Naive thymus-derived CD8-positive, alpha-beta T cell (primary cell): ENCODE measurements around the gene PPP2R5C. TPM values are rescaled to one million over a fixed set of nuclear protein-coding genes. Genes with fewer than 3 reads are reported as not detected.
"Not testable (repeated sequence)": the region's sequence is repeated elsewhere in the genome, so short reads cannot be mapped to it uniquely, and the experiment has no call there.

ENCODE experiments used
- ATAC-seq, 2 donors: fragments of 150-1000 bp; cut with Tn5 transposase in 1 of 2; sonication (Bioruptor Pico), chemical (Tn5 transposase) in 1 of 2; 1 replicate in 1 of 2; 2 replicates in 1 of 2; pipeline ENCODE4 v1.10.0; 2021; ENCODE audit warnings: mild to moderate bottlenecking in 2 of 2, moderate library complexity in 2 of 2
- POLR2A ChIA-PET: fragments of 350-600 bp; sonication (Branson Sonifier 250); formaldehyde crosslinking; loops from one replicate; lab custom pipeline; 2021; ENCODE audit warnings: antibody characterized with exemption; lab: Charles Lee
- DNase-seq, 10 donors: peaks; one replicate each; pipeline versions ENCODE4 v3.0.0 to v3.0.0-alpha.2; 2020 to 2022
- H3K27ac Mint-ChIP-seq, 10 donors: one replicate each; pipeline ENCODE4 v1.8.0; 2020 to 2022; ENCODE audit warnings: mild to moderate bottlenecking in 10 of 10, mixed read lengths in 10 of 10, moderate library complexity in 4 of 10, inconsistent platforms in 1 of 10
- H3K27me3 Mint-ChIP-seq, 5 donors: one replicate each; pipeline ENCODE4 v1.8.0; 2021 to 2022; ENCODE audit warnings: mixed read lengths in 5 of 5
- H3K36me3 Mint-ChIP-seq, 3 donors: one replicate each; pipeline ENCODE4 v1.8.0; 2020 to 2022; ENCODE audit warnings: mixed read lengths in 3 of 3, mild to moderate bottlenecking in 2 of 3, inconsistent platforms in 1 of 3
- H3K4me1 Mint-ChIP-seq, 4 donors: one replicate each; pipeline ENCODE4 v1.8.0; 2021 to 2022; ENCODE audit warnings: mixed read lengths in 4 of 4
- H3K4me3 Mint-ChIP-seq, 10 donors: one replicate each; pipeline ENCODE4 v1.8.0; 2020 to 2022; ENCODE audit warnings: mild to moderate bottlenecking in 10 of 10, mixed read lengths in 10 of 10, moderate library complexity in 6 of 10, inconsistent platforms in 1 of 10
- H3K9me3 Mint-ChIP-seq, 9 donors: one replicate each; pipeline ENCODE4 v1.8.0; 2020 to 2022; ENCODE audit warnings: mixed read lengths in 9 of 9, mild to moderate bottlenecking in 3 of 9, inconsistent platforms in 1 of 9, moderate library complexity in 1 of 9
- polyA plus RNA-seq, 3 donors: library from polyadenylated mRNA; unstranded; fragments of 300-500 nt; fragmentation: Illumina TruSeq; gene quantifications; one replicate each; pipeline ENCODE4 v1.2.3, GENCODE V29; 2021
- total RNA-seq, 8 experiments: library from RNA in 2 of 8; stranded (reverse) in 2 of 8; gene quantifications; one replicate each; pipeline ENCODE4 v1.2.3 and lab custom pipeline; 2021 to 2026

PPP2R5C gene
- total and polyA plus RNA-seq, 5 experiments from 2014 or later, result 143 to 418 (median 237) TPM

- H3K27me3 Mint-ChIP-seq, result no peaks in the 10 kb centered on the region
- H3K9me3 Mint-ChIP-seq, result no peaks in the 10 kb centered on the region
- H3K27ac Mint-ChIP-seq, result peak overlapping the region in 1 of 10 donors; percentile 25
- no peak overlapping the region for H3K4me3 Mint-ChIP-seq
- DNase-seq, result no peak
- POLR2A ChIA-PET, result interaction anchor here (0.9 to 1.3 kb wide), 4 partner anchors 14 to 342 kb away, joined by 3 to 10 read pairs (median 4); partner anchors contain the start of gene MOK
- H3K4me1 Mint-ChIP-seq, result peaks cover 17 to 40% (median 35%) of the 10 kb centered on the region in 4 donors
- ATAC-seq, result no peak
- H3K36me3 Mint-ChIP-seq, result peaks cover 0 to 5% (median 0%) of the 10 kb centered on the region in 3 donors
These were observed 201.5 kb downstream of the PPP2R5C start for GRCh38 chr14:101963052-101963451.

GRCh38 chr14:101963656-101964296 lies 202.3 kb downstream of the PPP2R5C start:
- DNase-seq, result no peak
- POLR2A ChIA-PET, result interaction anchor here (0.5 to 2.4 kb wide), 9 partner anchors 15 to 356 kb away, joined by 3 to 10 read pairs (median 4); partner anchors contain the start of genes HSP90AA1, MOK and ZNF839
- Mint-ChIP-seq H3K9me3 (no peaks in the 10 kb centered on the region), H3K4me3 (peak overlapping the region; percentile 23 to 85 (median 69)), H3K4me1 (peaks cover 19 to 47% (median 40%) of the 10 kb centered on the region in 4 donors), H3K27me3 (no peaks in the 10 kb centered on the region), H3K27ac (peak overlapping the region; percentile 72 to 95 (median 90)), H3K36me3 (peaks cover 0 to 10% (median 0%) of the 10 kb centered on the region in 3 donors)
- ATAC-seq, result no peak

- DNase-seq, result peak; percentile 80 to 95 (median 88)
- Mint-ChIP-seq H3K9me3 (no peaks in the 10 kb centered on the region), H3K4me1 (peaks cover 22 to 51% (median 44%) of the 10 kb centered on the region in 4 donors), H3K27ac (peak within 1 kb of the TSS; percentile 79 to 96 (median 94)), H3K4me3 (peak within 1 kb of the TSS; percentile 83 to 96 (median 90)), H3K27me3 (no peaks in the 10 kb centered on the region), H3K36me3 (peaks cover 0 to 18% (median 0%) of the 10 kb centered on the region in 3 donors)
- POLR2A ChIA-PET, result interaction anchor here (0.5 to 2.7 kb wide), 20 partner anchors 9 to 354 kb away, joined by 3 to 19 read pairs (median 4); partner anchors contain the start of genes HSP90AA1 and MOK
- ATAC-seq, result peak; percentile 81 to 82
These were observed 203.0 kb downstream of the PPP2R5C start, which contains the start of gene DYNC1H1 for GRCh38 chr14:101964297-101965180. DYNC1H1 (plus strand) TSS chr14:101964573; CDS start chr14:101964692, 119 bp downstream.

GRCh38 chr14:101965181-101965544 lies 203.7 kb downstream of the PPP2R5C start:
- POLR2A ChIA-PET, result interaction anchor here (0.5 to 2.7 kb wide), 14 partner anchors 9 to 353 kb away, joined by 3 to 19 read pairs (median 4); no protein-coding TSS in a partner anchor
- H3K27ac Mint-ChIP-seq, result peak overlapping the region; percentile 64 to 96 (median 92)
- peak overlapping the region; percentile 83 to 94 (median 90) for H3K4me3 Mint-ChIP-seq

GRCh38 chr14:101965770-101966722 lies 204.5 kb downstream of the PPP2R5C start:
- peaks cover 24 to 52% (median 49%) of the 10 kb centered on the region in 4 donors for H3K4me1 Mint-ChIP-seq
- H3K4me3 Mint-ChIP-seq, result peak overlapping the region; percentile 83 to 94 (median 90)
- DNase-seq (no peak), ATAC-seq (no peak)
- H3K27ac Mint-ChIP-seq, result peak overlapping the region; percentile 64 to 96 (median 92)
- H3K36me3 Mint-ChIP-seq, result peaks cover 0 to 31% (median 0%) of the 10 kb centered on the region in 3 donors
- POLR2A ChIA-PET, result interaction anchor here (0.8 to 2.7 kb wide), 7 partner anchors 10 to 349 kb away, joined by 3 to 19 read pairs (median 4); no protein-coding TSS in a partner anchor
- H3K27me3 Mint-ChIP-seq, result no peaks in the 10 kb centered on the region
- H3K9me3 Mint-ChIP-seq, result no peaks in the 10 kb centered on the region

More at GRCh38 chr14:101965181-101965544, 203.7 kb downstream of the PPP2R5C start:
- Mint-ChIP-seq H3K9me3 (no peaks in the 10 kb centered on the region), H3K27me3 (no peaks in the 10 kb centered on the region), H3K36me3 (peaks cover 0 to 24% (median 0%) of the 10 kb centered on the region in 3 donors), H3K4me1 (peaks cover 24 to 54% (median 48%) of the 10 kb centered on the region in 4 donors)
- DNase-seq (peak; percentile 31 to 78 (median 56)), ATAC-seq (peak; percentile 52 to 58)

GRCh38 chr14:101966742-101967141 lies 205.2 kb downstream of the PPP2R5C start:
- peaks cover 0 to 33% (median 0%) of the 10 kb centered on the region in 3 donors for H3K36me3 Mint-ChIP-seq
- H3K27ac Mint-ChIP-seq, result peak overlapping the region in 6 of 10 donors; percentile 26 to 60 (median 32)
- peak overlapping the region in 9 of 10 donors; percentile 21 to 73 (median 41) for H3K4me3 Mint-ChIP-seq
- no peaks in the 10 kb centered on the region for H3K9me3 Mint-ChIP-seq
- H3K27me3 Mint-ChIP-seq, result no peaks in the 10 kb centered on the region
- DNase-seq (no peak), ATAC-seq (no peak)
- H3K4me1 Mint-ChIP-seq, result peaks cover 22 to 54% (median 47%) of the 10 kb centered on the region in 4 donors
- POLR2A ChIA-PET, result interaction anchor here (0.6 to 2.7 kb wide), 3 partner anchors 18 to 198 kb away, joined by 3 to 19 read pairs (median 3); no protein-coding TSS in a partner anchor

GRCh38 chr14:101968186-101968585 lies 206.7 kb downstream of the PPP2R5C start:
- POLR2A ChIA-PET, result interaction anchor here (1.3 kb wide), 1 partner anchor 20 kb away, joined by 3 read pairs; no protein-coding TSS in a partner anchor
- peak overlapping the region; percentile 27 to 79 (median 53) for H3K27ac Mint-ChIP-seq
- H3K9me3 Mint-ChIP-seq, result no peaks in the 10 kb centered on the region
- H3K27me3 Mint-ChIP-seq, result no peaks in the 10 kb centered on the region
- peak overlapping the region in 7 of 10 donors; percentile 0 to 36 (median 10) for H3K4me3 Mint-ChIP-seq
- H3K36me3 Mint-ChIP-seq, result peaks cover 0 to 33% (median 0%) of the 10 kb centered on the region in 3 donors
- ATAC-seq (no peak), DNase-seq (no peak)
- H3K4me1 Mint-ChIP-seq, result peaks cover 25 to 68% (median 60%) of the 10 kb centered on the region in 4 donors

- no peaks in the 10 kb centered on the region for H3K27me3 Mint-ChIP-seq
- H3K27ac Mint-ChIP-seq, result peak overlapping the region in 7 of 10 donors; percentile 44 to 79 (median 73)
- peaks cover 23 to 66% (median 55%) of the 10 kb centered on the region in 4 donors for H3K4me1 Mint-ChIP-seq
- H3K4me3 Mint-ChIP-seq, result peak overlapping the region in 2 of 10 donors; percentile 23 to 25
- ATAC-seq (no peak), DNase-seq (no peak)
- no peaks in the 10 kb centered on the region for H3K9me3 Mint-ChIP-seq
- POLR2A ChIA-PET, result interaction anchor here (1.0 kb wide), 1 partner anchor 17 kb away, joined by 3 read pairs; no protein-coding TSS in a partner anchor
- peaks cover 0 to 33% (median 0%) of the 10 kb centered on the region in 3 donors for H3K36me3 Mint-ChIP-seq
These were observed 208.0 kb downstream of the PPP2R5C start for GRCh38 chr14:101969481-101969880.

GRCh38 chr14:101970830-101971400 lies 209.4 kb downstream of the PPP2R5C start:
- Mint-ChIP-seq H3K36me3 (peaks cover 0 to 40% (median 3%) of the 10 kb centered on the region in 3 donors), H3K4me1 (peaks cover 27 to 68% (median 57%) of the 10 kb centered on the region in 4 donors), H3K27ac (peak overlapping the region in 6 of 10 donors; percentile 15 to 82 (median 59)), H3K9me3 (no peaks in the 10 kb centered on the region), H3K27me3 (no peaks in the 10 kb centered on the region), H3K4me3 (peak overlapping the region in 3 of 10 donors; percentile 30 to 41 (median 41))
- POLR2A ChIA-PET, result interaction anchor here (0.6 kb wide), 1 partner anchor 13 kb away, joined by 6 read pairs; no protein-coding TSS in a partner anchor
- DNase-seq, result no peak
- ATAC-seq, result no peak

- H3K27me3 Mint-ChIP-seq, H3K27ac Mint-ChIP-seq, POLR2A ChIA-PET, H3K4me3 Mint-ChIP-seq, ATAC-seq, H3K9me3 Mint-ChIP-seq, DNase-seq: not testable (repeated sequence)
- H3K4me1 Mint-ChIP-seq, result peaks cover 27 to 64% (median 56%) of the 10 kb centered on the region in 4 donors
- H3K36me3 Mint-ChIP-seq, result peaks cover 0 to 43% (median 3%) of the 10 kb centered on the region in 3 donors
These were observed 209.9 kb downstream of the PPP2R5C start for GRCh38 chr14:101971458-101971857.
